Suprapubic skin (tissue), 4 donors: ENCODE data around the gene KCNIP4. TPM values are rescaled to one million over a fixed set of nuclear protein-coding genes. Genes with fewer than 3 reads are reported as not detected.

ENCODE experiments used
- DNase-seq, 2 donors: peaks; one replicate each; pipeline ENCODE4 v3.0.0-alpha.2; 2019; ENCODE audit warnings: low spot score in 2 of 2
- H3K27ac ChIP-seq: fragments of 200-600 bp; sonication (generic); one replicate; pipeline ENCODE4 v1.5.1; 2019
- H3K27me3 ChIP-seq: fragments of 200-600 bp; sonication (generic); one replicate; pipeline ENCODE4 v1.5.1; 2019
- H3K36me3 ChIP-seq: fragments of 200-600 bp; sonication (generic); one replicate; pipeline ENCODE4 v1.5.1; 2019
- H3K4me1 ChIP-seq: fragments of 200-600 bp; sonication (generic); one replicate; pipeline ENCODE4 v1.5.1; 2019
- H3K4me3 ChIP-seq: fragments of 200-600 bp; sonication (generic); one replicate; pipeline ENCODE4 v1.5.1; 2019; ENCODE audit warnings: mild to moderate bottlenecking
- H3K9me3 ChIP-seq: fragments of 200-600 bp; sonication (generic); one replicate; pipeline ENCODE4 v1.5.1; 2019
- EP300 ChIP-seq: sonication (generic); formaldehyde crosslinking; IDR thresholded peaks from one replicate; pipeline ENCODE4 v1.6.1; 2017; ENCODE audit warnings: antibody characterized with exemption
- POLR2A ChIP-seq, 2 donors: fragments of 450-650 bp; IDR thresholded peaks; one replicate each; pipeline ENCODE4 v1.6.1; 2017; ENCODE audit warnings: antibody characterized with exemption in 2 of 2, mild to moderate bottlenecking in 2 of 2, moderate library complexity in 2 of 2
- POLR2AphosphoS5 ChIP-seq, 3 donors: sonication (generic); formaldehyde crosslinking; IDR thresholded peaks; one replicate each; pipeline ENCODE4 v1.6.1; 2017; ENCODE audit warnings: antibody characterized with exemption in 3 of 3
- WGBS: methylation state at CpG from one replicate; pipeline ENCODE4 v1.1.5; 2018; 5-methylcytosine and 5-hydroxymethylcytosine counted together
- total RNA-seq, 4 donors: library from RNA; depleted of rRNA; stranded (reverse); fragments of >200 nt; gene quantifications; one replicate each; pipeline ENCODE4 v1.1.0, GENCODE V29; 2016
- TF ChIP-seq, protein P1 (sequence below), 2 donors: fragments of 200-600 bp in 1 of 2; fragments of 450-650 bp in 1 of 2; sonication (generic) in 1 of 2; IDR thresholded peaks; one replicate each; pipeline ENCODE4 v1.5.1; 2016 to 2019; ENCODE audit warnings: antibody characterized with exemption in 2 of 2, mild to moderate bottlenecking in 1 of 2, moderate library complexity in 1 of 2

Gene KCNIP4
- total RNA-seq, 4 donors from 2014 or later = not detected

- 80% methylated on average over 1 of the region's 1 CpG for WGBS
- Histone ChIP-seq H3K4me1 (no peaks in the 10 kb centered on the region), H3K4me3 (no peak overlapping the region), H3K27me3 (no peaks in the 10 kb centered on the region), H3K27ac (no peak overlapping the region), H3K9me3 (no peaks in the 10 kb centered on the region), H3K36me3 (no peaks in the 10 kb centered on the region)
- no peak for TF ChIP-seq POLR2A (IDR thresholded peaks at IDR 0.05)
- TF ChIP-seq POLR2AphosphoS5 (IDR thresholded peaks at IDR 0.05) = no peak
- TF ChIP-seq, protein P1, sequence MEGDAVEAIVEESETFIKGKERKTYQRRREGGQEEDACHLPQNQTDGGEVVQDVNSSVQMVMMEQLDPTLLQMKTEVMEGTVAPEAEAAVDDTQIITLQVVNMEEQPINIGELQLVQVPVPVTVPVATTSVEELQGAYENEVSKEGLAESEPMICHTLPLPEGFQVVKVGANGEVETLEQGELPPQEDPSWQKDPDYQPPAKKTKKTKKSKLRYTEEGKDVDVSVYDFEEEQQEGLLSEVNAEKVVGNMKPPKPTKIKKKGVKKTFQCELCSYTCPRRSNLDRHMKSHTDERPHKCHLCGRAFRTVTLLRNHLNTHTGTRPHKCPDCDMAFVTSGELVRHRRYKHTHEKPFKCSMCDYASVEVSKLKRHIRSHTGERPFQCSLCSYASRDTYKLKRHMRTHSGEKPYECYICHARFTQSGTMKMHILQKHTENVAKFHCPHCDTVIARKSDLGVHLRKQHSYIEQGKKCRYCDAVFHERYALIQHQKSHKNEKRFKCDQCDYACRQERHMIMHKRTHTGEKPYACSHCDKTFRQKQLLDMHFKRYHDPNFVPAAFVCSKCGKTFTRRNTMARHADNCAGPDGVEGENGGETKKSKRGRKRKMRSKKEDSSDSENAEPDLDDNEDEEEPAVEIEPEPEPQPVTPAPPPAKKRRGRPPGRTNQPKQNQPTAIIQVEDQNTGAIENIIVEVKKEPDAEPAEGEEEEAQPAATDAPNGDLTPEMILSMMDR (IDR thresholded peaks at IDR 0.05) = no peak
- no peak for TF ChIP-seq EP300
- no peak for DNase-seq
These were observed 457.9 kb downstream of the KCNIP4 start for GRCh38 chr4:21490682-21491081.

DNA sequence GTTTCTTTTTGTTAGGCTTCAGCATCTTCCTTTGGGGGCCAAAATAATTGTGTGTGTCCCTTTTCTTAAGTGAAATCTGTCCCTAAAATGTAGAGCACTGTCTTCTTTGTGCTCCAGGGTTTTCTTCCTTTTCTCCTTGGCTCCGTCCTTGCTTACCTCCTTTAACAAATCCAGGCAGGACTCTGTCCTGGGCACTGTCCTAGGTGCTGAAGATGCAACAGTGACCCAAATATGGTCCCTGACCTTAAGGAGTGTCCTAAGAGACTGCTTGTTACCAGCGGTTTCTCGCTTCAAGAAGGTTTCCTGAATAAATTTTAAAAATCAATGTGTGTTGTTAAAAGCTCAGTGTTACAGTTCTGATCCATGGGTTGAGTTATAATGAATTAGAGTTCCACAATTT, 471.8 kb downstream of the KCNIP4 start:
- no peaks in the 10 kb centered on the region for H3K4me1 ChIP-seq
- DNase-seq = no peak
- H3K9me3 ChIP-seq = no peaks in the 10 kb centered on the region
- 33% methylated on average over 3 of the region's 3 CpGs for WGBS
- no peaks in the 10 kb centered on the region for H3K27me3 ChIP-seq
- TF ChIP-seq EP300 (no peak), POLR2AphosphoS5 (IDR thresholded peaks at IDR 0.05) (no peak), POLR2A (IDR thresholded peaks at IDR 0.05) (no peak)
- TF ChIP-seq, protein P1 (IDR thresholded peaks at IDR 0.05) = no peak
- H3K36me3 ChIP-seq = no peaks in the 10 kb centered on the region
- H3K27ac ChIP-seq = no peak overlapping the region
- H3K4me3 ChIP-seq = no peak overlapping the region

- Histone ChIP-seq H3K27ac (no peak overlapping the region), H3K4me3 (no peak overlapping the region), H3K4me1 (no peaks in the 10 kb centered on the region), H3K36me3 (no peaks in the 10 kb centered on the region), H3K27me3 (no peaks in the 10 kb centered on the region), H3K9me3 (no peaks in the 10 kb centered on the region)
- TF ChIP-seq EP300 (no peak), POLR2A (IDR thresholded peaks at IDR 0.05) (no peak), POLR2AphosphoS5 (IDR thresholded peaks at IDR 0.05) (no peak)
- TF ChIP-seq, protein P1 (IDR thresholded peaks at IDR 0.05) = no peak
- 75% methylated on average over 3 of the region's 3 CpGs for WGBS
- no peak for DNase-seq
These were observed 474.4 kb downstream of the KCNIP4 start for GRCh38 chr4:21474195-21474594.

DNA sequence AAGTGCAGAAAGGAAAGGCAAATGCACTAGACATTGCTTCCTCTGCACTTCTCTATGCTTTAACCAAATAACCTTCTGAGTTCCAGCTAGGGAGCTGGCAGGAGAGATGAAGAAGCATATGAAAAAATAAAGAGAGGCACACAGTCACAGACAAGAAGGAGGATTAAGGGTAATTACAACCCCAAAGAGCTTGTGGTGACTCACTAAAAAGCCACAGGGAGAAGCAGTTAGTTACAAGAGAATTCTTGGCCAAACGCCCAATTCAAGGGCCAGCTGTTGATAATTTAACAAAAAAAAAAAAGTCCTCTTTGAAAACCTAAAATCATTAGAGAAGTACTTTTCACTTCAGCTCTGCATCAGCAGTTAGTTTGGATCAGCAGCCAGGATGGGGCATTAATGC, 478.0 kb downstream of the KCNIP4 start:
- no peak overlapping the region for H3K4me3 ChIP-seq
- H3K4me1 ChIP-seq = no peaks in the 10 kb centered on the region
- WGBS = 8% methylated on average over 1 of the region's 1 CpG
- DNase-seq = no peak
- no peak overlapping the region for H3K27ac ChIP-seq
- H3K27me3 ChIP-seq = no peaks in the 10 kb centered on the region
- TF ChIP-seq POLR2A (IDR thresholded peaks at IDR 0.05) = no peak
- TF ChIP-seq, protein P1 (IDR thresholded peaks at IDR 0.05) = no peak
- TF ChIP-seq EP300 = no peak
- no peak for TF ChIP-seq POLR2AphosphoS5 (IDR thresholded peaks at IDR 0.05)
- no peaks in the 10 kb centered on the region for H3K9me3 ChIP-seq
- no peaks in the 10 kb centered on the region for H3K36me3 ChIP-seq

- Histone ChIP-seq H3K27me3 (no peaks in the 10 kb centered on the region), H3K27ac (no peak overlapping the region), H3K4me3 (no peak overlapping the region), H3K4me1 (no peaks in the 10 kb centered on the region), H3K36me3 (no peaks in the 10 kb centered on the region), H3K9me3 (no peaks in the 10 kb centered on the region)
- 47% methylated on average over 9 of the region's 9 CpGs for WGBS
- TF ChIP-seq, protein P1 (IDR thresholded peaks at IDR 0.05) = peak in 1 of 2 donors; percentile 14
- TF ChIP-seq POLR2AphosphoS5 (IDR thresholded peaks at IDR 0.05) = no peak
- DNase-seq = no peak
These were observed 478.9 kb downstream of the KCNIP4 start for GRCh38 chr4:21469438-21470300.
